ENCODE data around the gene BTN1A1.

- TF ChIP-seq CTCF (IDR thresholded peaks at IDR 0.05; ENCODE audit: low read length) (no peak), EZH2 (optimal IDR thresholded peaks at IDR 0.05; ENCODE audit: low read depth, low read length) (no peak), EZH2phosphoT487 (IDR thresholded peaks at IDR 0.05; ENCODE audit: low read length) (no peak)
Measured at GRCh38 chr6:26474439-26474881, 25.6 kb upstream of the BTN1A1 start.

Data from MM.1S (cell line).